Tibial nerve (tissue), 4 donors: ENCODE measurements around the gene CYB5B.

ENCODE experiments used
- EP300 ChIP-seq, 2 donors: sonication (generic); formaldehyde crosslinking; IDR thresholded peaks; one replicate each; pipeline ENCODE4 v1.6.1; 2017; ENCODE audit warnings: antibody characterized with exemption in 2 of 2, mild to moderate bottlenecking in 1 of 2
- POLR2A ChIP-seq, 2 donors: fragments of 450-650 bp; IDR thresholded peaks; one replicate each; pipeline ENCODE4 v1.6.1; 2017; ENCODE audit warnings: antibody characterized with exemption in 2 of 2, mild to moderate bottlenecking in 2 of 2, moderate library complexity in 2 of 2
- TF ChIP-seq, protein P1 (sequence below), 5 experiments: fragments of 200-600 bp in 3 of 5; fragments of 450-650 bp in 2 of 5; sonication (generic) in 3 of 5; IDR thresholded peaks; one replicate each; pipeline ENCODE4 v1.5.1; 2016 to 2019; ENCODE audit warnings: antibody characterized with exemption in 5 of 5, mild to moderate bottlenecking in 3 of 5, moderate library complexity in 2 of 5

DNA sequence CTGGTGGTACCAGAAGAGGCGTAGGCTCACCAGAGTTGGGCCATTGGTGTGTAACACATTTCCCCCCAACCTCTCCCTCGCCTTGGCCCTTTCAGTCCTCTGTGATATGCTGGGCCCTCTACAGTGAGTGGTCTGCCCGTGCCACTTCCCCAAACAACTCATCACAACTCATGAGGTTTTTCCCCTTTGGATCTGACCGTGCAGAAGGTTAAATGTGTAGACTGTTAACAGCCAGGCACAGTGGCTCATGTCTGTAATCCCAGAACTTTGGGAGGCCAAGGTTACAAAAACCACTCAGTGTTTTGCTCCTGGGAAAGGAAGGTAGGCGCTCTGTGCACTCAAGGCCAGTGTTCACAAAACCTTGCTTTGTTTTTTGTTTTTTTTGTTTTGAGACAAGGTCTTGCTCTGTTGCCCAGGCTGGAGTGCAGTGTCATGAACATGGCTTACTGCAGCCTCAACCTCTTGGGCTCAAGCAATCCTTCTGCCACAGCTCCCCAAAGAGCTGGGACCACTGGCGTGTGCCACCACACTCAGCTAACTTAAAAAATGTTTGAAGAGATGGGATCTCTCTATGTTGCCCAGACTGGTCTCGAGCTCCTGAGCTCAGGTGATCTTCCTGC lies 11.3 kb upstream of the CYB5B start:
- TF ChIP-seq, protein P1, sequence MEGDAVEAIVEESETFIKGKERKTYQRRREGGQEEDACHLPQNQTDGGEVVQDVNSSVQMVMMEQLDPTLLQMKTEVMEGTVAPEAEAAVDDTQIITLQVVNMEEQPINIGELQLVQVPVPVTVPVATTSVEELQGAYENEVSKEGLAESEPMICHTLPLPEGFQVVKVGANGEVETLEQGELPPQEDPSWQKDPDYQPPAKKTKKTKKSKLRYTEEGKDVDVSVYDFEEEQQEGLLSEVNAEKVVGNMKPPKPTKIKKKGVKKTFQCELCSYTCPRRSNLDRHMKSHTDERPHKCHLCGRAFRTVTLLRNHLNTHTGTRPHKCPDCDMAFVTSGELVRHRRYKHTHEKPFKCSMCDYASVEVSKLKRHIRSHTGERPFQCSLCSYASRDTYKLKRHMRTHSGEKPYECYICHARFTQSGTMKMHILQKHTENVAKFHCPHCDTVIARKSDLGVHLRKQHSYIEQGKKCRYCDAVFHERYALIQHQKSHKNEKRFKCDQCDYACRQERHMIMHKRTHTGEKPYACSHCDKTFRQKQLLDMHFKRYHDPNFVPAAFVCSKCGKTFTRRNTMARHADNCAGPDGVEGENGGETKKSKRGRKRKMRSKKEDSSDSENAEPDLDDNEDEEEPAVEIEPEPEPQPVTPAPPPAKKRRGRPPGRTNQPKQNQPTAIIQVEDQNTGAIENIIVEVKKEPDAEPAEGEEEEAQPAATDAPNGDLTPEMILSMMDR (IDR thresholded peaks at IDR 0.05), result no peak
- TF ChIP-seq POLR2A (IDR thresholded peaks at IDR 0.05) (no peak), EP300 (IDR thresholded peaks at IDR 0.05) (no peak)
